HG02759 (cell line): ENCODE measurements around the gene PPP1R1A.
A peak's percentile ranks its signal among the peaks of the same experiment; 100 is the strongest.

Experiments
- ATAC-seq: cut with Tn5 transposase; IDR thresholded peaks from one replicate; pipeline ENCODE4 v1.9.1; 2021; ENCODE audit warnings: mild to moderate bottlenecking, moderate library complexity; ENCODE audit not compliant: unreplicated experiment

PPP1R1A gene

DNA sequence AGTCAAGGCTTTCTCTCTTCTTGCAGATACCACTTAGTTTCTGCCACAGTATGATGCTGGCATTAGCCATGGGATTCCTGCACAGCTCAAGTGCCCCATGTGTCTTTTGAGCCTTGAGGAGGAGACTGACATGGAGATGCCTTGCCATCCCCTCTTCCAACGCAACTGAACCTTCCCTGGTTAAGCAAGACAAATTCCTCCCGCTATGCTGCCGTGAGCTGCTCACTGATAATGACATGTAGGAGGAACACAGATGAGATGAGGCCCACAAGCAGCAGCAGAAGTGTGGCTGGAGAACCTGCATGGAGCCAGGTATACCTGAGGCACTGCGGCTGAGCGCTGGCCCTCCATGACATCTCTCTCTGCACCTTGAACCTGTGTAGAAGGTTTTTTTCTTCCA is 15.4 kb upstream of the PPP1R1A start:
- no peak for ATAC-seq

- ATAC-seq: peak; percentile 84
Measured at GRCh38 chr12:54603173-54603814, 14.8 kb upstream of the PPP1R1A start.

- ATAC-seq: no peak
Measured at GRCh38 chr12:54602661-54603060, 14.2 kb upstream of the PPP1R1A start.

DNA sequence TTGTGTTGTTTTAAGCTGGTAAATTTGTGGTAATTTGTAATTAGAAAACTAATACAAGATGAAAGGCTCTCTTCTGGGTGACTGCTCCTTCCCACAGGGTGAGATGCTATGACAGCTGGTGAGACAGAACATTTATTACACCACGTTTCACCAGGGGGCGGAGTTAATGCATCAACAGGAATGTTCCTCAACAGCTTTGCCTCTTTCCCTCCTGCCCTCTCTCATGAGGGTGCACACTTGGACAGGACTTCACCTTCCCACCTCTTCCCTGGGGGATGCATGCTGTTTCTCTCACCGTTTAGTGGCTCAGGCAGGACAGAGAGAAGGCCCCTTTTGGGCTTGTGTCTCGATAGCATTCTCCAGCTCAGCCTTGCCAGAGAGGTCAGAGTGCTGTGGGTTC is 13.4 kb upstream of the PPP1R1A start:
- ATAC-seq: no peak

DNA sequence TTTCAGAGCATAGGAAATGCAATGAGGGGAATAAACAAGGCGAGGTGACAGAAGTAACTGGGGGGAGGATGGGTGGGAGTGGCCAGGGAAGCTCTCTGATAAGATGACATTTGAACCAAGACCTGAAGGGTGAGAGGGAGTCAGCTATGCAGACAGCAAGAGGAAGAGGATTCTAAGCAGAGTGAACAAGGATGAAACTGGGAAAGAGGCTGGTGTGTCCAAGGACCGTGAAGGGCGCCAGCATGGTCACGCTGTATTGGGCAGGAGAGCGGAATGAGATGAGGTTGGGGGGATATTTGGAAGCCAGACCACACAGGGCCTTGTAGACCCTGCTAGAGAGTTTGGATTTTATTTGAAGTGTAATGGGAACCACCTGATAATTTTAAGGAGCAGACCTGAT is 10.5 kb upstream of the PPP1R1A start:
- ATAC-seq: no peak

DNA sequence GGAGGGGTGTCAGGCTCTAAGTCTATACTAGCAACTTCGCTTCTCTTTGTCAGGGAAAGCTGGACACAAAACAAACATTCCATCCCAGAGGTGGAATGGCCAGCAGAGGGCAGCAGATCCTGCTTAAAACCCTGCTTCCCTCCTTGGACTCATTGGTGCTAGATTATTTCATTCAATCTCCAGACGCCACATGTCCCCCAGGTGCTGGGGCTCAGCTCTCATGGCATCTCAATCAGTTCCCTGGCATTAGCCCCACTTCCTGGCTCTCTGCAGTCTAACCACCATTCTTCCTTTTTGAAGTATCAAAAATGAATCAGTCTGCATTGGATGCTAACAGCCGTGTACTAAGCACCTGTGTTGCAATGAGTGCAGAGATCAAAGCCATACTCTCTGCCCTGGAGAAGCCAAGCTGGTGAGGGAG is 8.1 kb upstream of the PPP1R1A start:
- ATAC-seq: no peak

DNA sequence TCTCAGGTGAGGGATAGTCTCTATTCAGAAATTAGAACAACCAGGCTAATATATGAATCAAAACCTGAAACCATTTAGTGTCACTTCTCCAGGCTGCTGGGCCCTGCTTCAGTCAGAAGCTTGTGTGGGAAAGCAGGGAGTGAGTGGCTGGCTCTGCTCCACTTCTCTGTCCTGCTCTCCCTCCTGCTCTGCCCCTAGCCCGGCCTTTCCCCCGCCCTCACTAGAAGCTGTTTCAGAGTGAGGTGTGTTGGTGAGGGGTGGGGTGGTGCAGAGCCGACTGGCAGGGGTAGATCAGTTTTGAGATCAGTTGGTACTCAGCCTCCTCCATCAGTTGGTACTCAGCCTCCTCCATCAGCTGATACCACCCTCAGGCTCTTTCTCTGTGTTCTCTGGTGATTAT is 7.0 kb upstream of the PPP1R1A start:
- no peak for ATAC-seq

GRCh38 chr12:54593725-54594124 is 5.3 kb upstream of the PPP1R1A start:
- no peak for ATAC-seq

DNA sequence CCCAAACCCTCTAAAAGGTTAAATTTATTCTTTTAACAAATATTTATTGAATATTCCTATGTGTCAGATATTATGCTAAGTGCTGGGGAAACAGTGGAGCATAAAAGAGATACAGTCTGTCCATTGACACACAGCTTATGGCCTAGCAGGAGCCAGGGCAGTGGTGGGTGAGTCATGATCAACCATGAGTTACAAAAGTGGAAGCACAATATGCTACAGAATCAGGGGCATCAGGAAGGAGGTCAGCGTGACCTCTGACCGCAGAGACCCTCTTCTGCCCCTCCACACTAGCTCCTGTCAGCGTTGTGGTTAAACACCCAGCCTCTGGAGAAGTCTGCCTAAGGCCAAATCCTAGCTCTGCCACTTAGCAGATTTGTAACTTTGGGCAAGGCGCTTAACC is 4.7 kb upstream of the PPP1R1A start:
- ATAC-seq: no peak

- ATAC-seq: no peak
Measured at GRCh38 chr12:54592316-54592715, 3.9 kb upstream of the PPP1R1A start.

DNA sequence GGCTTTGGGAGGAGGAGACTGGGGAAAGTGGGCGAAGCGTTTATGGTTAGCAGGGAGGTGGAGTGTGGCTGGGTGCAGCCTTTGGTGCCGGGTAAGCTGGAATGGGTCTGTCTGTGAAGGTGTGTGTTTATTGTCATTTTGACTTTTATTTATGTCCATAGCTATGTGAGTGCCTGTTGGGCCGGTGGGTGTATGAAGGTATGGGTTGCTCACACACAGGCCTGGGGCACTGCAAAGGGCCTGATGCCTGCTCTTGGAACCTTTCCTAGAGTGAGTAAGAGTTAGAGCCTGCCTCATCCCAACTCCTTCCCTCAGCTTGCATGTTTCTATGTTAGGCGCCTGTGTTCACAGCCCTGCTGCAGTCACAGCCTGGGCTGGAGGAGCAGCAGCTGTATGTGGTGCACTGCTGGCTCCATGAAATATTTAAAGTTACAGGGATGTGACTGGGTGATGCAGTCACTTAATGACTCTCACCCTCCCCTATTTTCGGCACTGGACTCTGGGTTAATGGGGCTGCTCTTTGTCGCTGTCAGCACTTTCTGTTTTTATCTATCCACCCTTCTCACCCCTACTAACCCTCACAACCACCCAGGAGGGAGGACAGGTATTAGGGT is 2.6 kb upstream of the PPP1R1A start:
- ATAC-seq: no peak

DNA sequence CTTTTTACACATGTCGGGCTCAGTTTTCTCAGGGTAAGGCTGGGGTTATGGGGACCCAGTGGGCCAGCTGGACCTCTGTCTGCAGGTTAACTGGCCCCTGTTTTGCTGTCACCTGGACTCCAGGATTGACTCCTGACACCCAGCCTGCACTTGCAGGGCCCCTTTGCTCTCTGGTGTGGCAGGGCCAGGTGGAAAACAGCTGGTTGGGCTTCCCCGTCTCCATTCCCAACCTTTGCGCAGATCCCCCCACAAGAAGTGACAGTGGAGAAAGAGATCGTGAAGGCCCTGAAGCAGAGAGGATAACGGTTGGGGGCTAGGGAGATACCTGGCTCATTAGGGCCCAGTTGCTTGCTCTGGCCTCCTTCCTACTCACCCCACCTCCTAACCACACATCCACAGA is 1.5 kb upstream of the PPP1R1A start:
- ATAC-seq: no peak

DNA sequence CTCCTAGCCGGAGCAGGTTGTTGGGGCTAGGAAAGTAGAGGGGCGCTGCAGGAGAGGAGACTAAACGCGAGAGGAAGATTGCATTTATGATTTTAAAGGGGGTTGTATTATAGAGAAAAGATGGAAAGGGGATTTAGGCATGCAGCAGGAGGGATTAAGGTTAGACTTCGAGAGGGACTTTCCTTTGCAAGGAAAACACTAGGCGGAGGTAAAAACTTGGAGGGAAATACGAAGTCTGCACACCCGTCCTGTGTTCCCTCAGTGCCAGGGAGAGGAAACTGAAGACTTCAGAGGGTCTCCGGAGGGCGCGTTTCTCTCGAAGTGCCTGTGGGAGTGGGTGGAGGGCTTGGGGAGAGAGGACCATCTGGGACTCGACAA is 420 bp upstream of the PPP1R1A start:
- ATAC-seq: no peak

DNA sequence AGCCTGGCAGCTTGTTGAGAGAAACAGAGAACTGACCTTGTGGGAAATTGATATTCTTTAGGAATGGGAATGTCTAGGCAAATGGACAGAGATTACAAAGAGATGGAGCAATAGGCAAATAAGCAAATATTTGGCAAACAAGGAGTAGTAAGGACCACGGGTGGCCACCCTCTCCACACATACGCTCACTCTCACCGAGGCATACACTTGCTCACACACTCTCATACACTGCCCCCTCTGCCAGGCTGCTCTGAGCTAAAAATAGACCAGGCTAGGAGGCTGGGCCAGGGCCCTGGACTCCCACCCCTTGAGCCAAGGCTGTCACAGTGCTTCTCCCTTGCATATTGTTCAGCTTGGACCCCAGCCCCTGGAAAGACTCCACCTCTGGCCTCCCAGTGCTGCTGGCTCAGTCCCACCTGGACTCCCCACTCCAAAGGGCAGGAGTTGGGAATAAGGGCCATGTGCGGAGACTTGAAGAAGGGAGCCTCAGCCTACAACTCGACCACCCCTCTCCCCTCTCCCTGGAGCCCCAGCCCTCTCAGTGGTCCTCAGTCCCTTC is 1.1 kb downstream of the PPP1R1A start:
- no peak for ATAC-seq

DNA sequence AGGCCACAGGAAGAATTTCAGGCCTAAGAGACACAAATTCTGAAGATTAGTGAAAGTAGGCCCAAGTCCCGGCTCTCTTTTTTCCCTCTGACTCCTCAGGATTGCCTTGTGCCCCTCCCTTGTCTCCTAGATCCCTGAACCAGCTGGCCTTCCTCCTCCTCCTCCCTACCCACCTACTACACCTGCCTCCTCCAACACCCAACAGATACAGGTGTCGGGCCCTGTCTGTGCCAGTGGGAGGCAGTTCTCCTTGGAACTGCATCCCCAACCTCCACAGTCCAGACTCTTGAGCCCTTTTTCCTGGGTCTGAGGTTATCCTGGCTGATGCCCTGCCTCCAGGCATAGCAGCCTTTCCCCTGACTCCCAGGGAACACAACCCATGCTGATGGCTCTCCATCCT is 1.8 kb downstream of the PPP1R1A start:
- no peak for ATAC-seq

DNA sequence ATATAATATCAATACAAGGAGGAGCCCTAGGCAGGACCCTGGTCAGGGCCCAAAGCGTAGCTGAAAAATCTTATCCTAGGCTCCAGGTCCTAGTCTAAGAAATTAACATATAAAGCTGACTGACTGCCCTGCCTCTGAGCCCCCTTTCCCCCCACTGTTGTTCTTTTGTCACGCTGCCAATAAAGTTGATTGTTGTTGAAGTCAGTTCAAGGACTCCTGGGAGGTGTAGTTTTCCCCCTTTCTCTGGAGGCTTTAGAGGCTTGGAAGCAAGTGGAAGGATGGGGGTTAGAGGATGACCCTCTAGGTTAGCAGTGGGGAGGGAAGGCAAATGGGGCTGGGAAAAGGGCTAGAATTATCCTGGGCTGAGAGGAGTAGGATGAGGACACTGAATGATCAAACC is 3.2 kb downstream of the PPP1R1A start:
- no peak for ATAC-seq

- ATAC-seq: no peak
Measured at GRCh38 chr12:54584128-54584527, 4.3 kb downstream of the PPP1R1A start.

GRCh38 chr12:54583726-54584125 is 4.7 kb downstream of the PPP1R1A start:
- no peak for ATAC-seq

DNA sequence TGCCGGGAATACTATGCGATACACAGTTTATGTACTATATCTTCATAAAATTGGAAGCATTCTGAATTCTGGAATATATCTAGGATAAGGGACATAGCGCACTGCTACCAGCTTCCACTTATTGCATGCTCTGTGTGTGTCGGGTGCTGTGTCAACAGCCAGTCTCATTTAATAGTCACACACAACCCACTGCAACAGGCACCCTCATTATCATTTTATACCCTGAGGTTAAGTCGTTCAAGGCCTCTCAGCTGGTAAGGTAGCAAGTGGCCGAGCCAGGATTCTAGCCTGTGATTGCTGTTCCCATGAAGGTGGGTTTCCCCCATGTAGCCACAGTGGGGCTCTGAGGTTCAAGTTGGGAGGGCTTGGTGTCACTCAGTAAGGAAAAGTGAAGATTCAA is 7.0 kb downstream of the PPP1R1A start:
- no peak for ATAC-seq

DNA sequence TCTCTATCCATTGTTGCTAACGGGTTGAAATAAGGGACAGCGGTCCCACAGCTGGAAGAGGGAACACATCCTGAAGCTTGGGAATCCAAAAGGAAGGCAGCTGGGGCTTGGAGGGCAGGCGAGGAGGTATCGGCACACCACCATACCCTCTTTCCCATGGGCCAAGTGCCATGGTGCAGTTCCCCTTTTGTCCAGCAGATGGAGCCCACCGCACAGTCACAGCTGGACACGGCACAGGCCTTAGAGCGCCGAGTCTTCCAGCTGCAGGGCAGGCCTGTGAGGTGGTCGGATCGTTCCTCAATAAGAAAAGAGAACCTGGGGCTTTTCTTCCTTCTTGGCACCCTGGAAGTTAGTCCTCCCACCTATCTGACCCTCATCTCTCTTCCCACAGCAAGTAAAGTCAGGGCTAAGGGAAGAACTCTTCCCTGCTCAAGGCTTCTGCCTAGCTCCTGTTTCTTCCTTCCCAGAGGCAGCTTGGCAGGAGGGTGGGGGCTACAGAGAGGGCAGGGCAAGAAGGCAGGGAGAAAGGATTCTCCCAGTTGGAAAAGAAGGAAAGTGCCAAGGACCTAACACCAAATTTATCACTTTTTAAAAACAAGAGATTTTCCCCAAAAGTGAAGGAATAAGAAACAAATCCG is 8.6 kb downstream of the PPP1R1A start:
- peak; percentile 98 for ATAC-seq

GRCh38 chr12:54579258-54579657 is 9.2 kb downstream of the PPP1R1A start:
- ATAC-seq: peak; percentile 19

DNA sequence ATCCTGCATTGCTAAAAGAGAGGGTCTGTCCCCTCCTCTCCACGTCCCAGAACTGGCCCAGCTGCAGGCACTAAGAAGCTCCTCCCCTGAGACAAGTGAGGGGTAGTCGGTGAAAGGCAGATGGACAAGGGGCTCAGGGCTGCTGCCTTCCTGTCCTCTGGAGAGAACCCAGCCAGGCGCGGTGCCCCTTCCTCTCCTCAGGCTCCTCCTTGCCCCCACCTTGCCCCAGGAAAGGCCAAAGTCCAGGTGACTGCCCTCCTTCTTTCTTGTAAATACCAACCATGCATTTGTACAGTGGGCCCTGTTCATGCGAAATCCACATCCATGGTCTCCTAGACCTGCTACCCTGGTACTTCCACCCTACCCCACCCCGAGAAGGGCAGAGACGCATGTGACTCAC is 9.7 kb downstream of the PPP1R1A start:
- ATAC-seq: no peak
